GM12878 (cell line): ENCODE results near the gene CEBPE. TPM values are rescaled to one million over a fixed set of nuclear protein-coding genes. Genes with fewer than 3 reads are reported as not detected.

Experiments used
- ATAC-seq: fragments of 200-7000 bp; cut with Tn5 transposase; 3 replicates; pipeline ENCODE4 v1.9.1; 2020; ENCODE audit warnings: mild to moderate bottlenecking, moderate library complexity
- BruUV-seq: library from RNA; stranded (reverse); fragments of 400-500 nt; replicated peaks from 2 replicates; lab custom pipeline; 2021; lab: Mats Ljungman, UMichigan
- CTCF ChIA-PET: fragments of 300-600 bp; sonication (Branson Sonifier 250); formaldehyde crosslinking; extraction: SDS; loops from one replicate; lab custom pipeline; 2021; ENCODE audit warnings: inconsistent platforms; lab: Yijun Ruan, JAX
- POLR2A ChIA-PET: fragments of 350-600 bp; formaldehyde crosslinking; extraction: SDS; loops from one replicate; lab custom pipeline; 2021; ENCODE audit warnings: inconsistent platforms; lab: Charles Lee
- RAD21 ChIA-PET: fragments of 300-600 bp; sonication (Branson Sonifier 250); formaldehyde crosslinking; loops from one replicate; lab custom pipeline; 2023; ENCODE audit warnings: antibody characterized with exemption; ENCODE audit not compliant: unreplicated experiment; lab: Charles Lee
- SMC1A ChIA-PET: fragments of 300-600 bp; sonication (Branson Sonifier 250); formaldehyde crosslinking; loops from one replicate; lab custom pipeline; 2023; ENCODE audit not compliant: unreplicated experiment, uncharacterized antibody; lab: Charles Lee
- DNase-seq: peaks from one replicate; pipeline ENCODE4 v3.0.0-alpha.2; 2011; ENCODE audit warnings: low read depth, low spot score
- FAIRE-seq: peaks from 3 replicates; lab custom pipeline; 2011; peaks lifted over from hg19 to GRCh38; lab: Jason Lieb, UNC
- H2AFZ ChIP-seq: 2 replicates; pipeline ENCODE4 v1.6.0; 2011; ENCODE audit warnings: low read depth, low read length, control low read depth; ENCODE audit not compliant: control insufficient read depth
- H3K27ac ChIP-seq: 2 replicates; pipeline ENCODE4 v1.5.1; 2011; ENCODE audit warnings: control low read depth; ENCODE audit not compliant: control insufficient read depth, insufficient read depth
- H3K27me3 ChIP-seq, 2 experiments: replicated peaks in 1 of 2; 2 replicates each; pipeline versions ENCODE4 v1.6.0 to v1.6.1; 2011; ENCODE audit warnings: low read length in 1 of 2; ENCODE audit not compliant: control insufficient read depth in 2 of 2, insufficient read depth in 2 of 2
- H3K36me3 ChIP-seq, 2 experiments: 2 replicates each; pipeline ENCODE4 v1.5.1; 2011; ENCODE audit warnings: low read length in 1 of 2; ENCODE audit not compliant: control insufficient read depth in 2 of 2, insufficient read depth in 2 of 2
- H3K4me1 ChIP-seq: 2 replicates; pipeline ENCODE4 v1.6.1; 2011; ENCODE audit warnings: mild to moderate bottlenecking, low read length, moderate library complexity, mixed read lengths; ENCODE audit not compliant: control insufficient read depth, insufficient read depth
- H3K4me2 ChIP-seq: 2 replicates; pipeline ENCODE4 v1.6.0; 2011; ENCODE audit warnings: control low read depth; ENCODE audit not compliant: control insufficient read depth, insufficient read depth
- H3K4me3 ChIP-seq: fragments of 200-600 bp; sonication (generic); 2 replicates; pipeline ENCODE4 v1.5.1; 2016
- H3K79me2 ChIP-seq: 2 replicates; pipeline ENCODE4 v1.6.0; 2011; ENCODE audit warnings: low read length; ENCODE audit not compliant: control insufficient read depth, insufficient read depth
- H3K9ac ChIP-seq: 2 replicates; pipeline ENCODE4 v1.8.0; 2011; ENCODE audit warnings: low read length, control low read depth, mixed read lengths; ENCODE audit not compliant: control insufficient read depth, insufficient read depth
- H3K9me3 ChIP-seq: replicated peaks from 3 replicates; pipeline ENCODE4 v1.5.1; 2011; ENCODE audit warnings: mild to moderate bottlenecking, low read length; ENCODE audit not compliant: control insufficient read depth, insufficient read depth
- H4K20me1 ChIP-seq: 2 replicates; pipeline ENCODE4 v1.6.0; 2011; ENCODE audit not compliant: control insufficient read depth, insufficient read depth
- CREB1 ChIP-seq: IDR thresholded peaks from 2 replicates; pipeline ENCODE4 v1.6.1; 2012; ENCODE audit warnings: low read depth, mild to moderate bottlenecking, inconsistent platforms
- E2F4 ChIP-seq: IDR thresholded peaks from 2 replicates; pipeline ENCODE4 v1.6.1; 2012; ENCODE audit warnings: low read depth, low read length, improper control_type of control experiment
- NR2F1 ChIP-seq: fragments of 450-650 bp; conservative IDR thresholded peaks from 2 replicates; pipeline ENCODE4 v1.6.1; 2017; ENCODE audit warnings: mild to moderate bottlenecking
- POLR2AphosphoS5 ChIP-seq: IDR thresholded peaks from 2 replicates; pipeline ENCODE4 v1.6.1; 2011; ENCODE audit warnings: mild to moderate bottlenecking, low read length, inconsistent platforms
- RELA ChIP-seq: fragments of 450-650 bp; IDR thresholded peaks from 2 replicates; pipeline ENCODE4 v1.8.0; 2014; ENCODE audit warnings: borderline replicate concordance; ENCODE audit not compliant: partially characterized antibody
- STAT1 ChIP-seq: fragments of 450-650 bp; conservative IDR thresholded peaks from 2 replicates; pipeline ENCODE4 v1.6.1; 2014; ENCODE audit warnings: antibody characterized with exemption, mild to moderate bottlenecking
- TCF7 ChIP-seq: IDR thresholded peaks from 2 replicates; pipeline ENCODE4 v1.6.1; 2014; ENCODE audit warnings: antibody characterized with exemption, borderline replicate concordance
- ZBTB11 ChIP-seq: fragments of 450-650 bp; formaldehyde crosslinking; IDR thresholded peaks from 2 replicates; pipeline ENCODE4 v1.5.0; 2022; ENCODE audit warnings: mild to moderate bottlenecking, missing genetic modification characterization
- WGBS: methylation state at CpG from one replicate; pipeline ENCODE4 v1.1.6; 2016; ENCODE audit warnings: low lambda C conversion rate; ENCODE audit not compliant: insufficient replicate concordance, insufficient coverage; ENCODE audit errors: missing lambda C conversion rate; 5-methylcytosine and 5-hydroxymethylcytosine counted together
- in situ Hi-C: fragments of 300-500 bp; cut with MboI; formaldehyde crosslinking; loops from 9 replicates; pipeline ENCODE4 v1.14.3; 2018; ENCODE audit warnings: mixed read lengths
- intact Hi-C: fragments of 100-400 bp; cut with micrococcal nuclease; formaldehyde crosslinking; loops from one replicate; pipeline ENCODE4 v1.14.2; 2022; ENCODE audit not compliant: unreplicated experiment
- polyA plus RNA-seq, 11 experiments: library from polyadenylated mRNA; depleted of rRNA in 4 of 11; unstranded in 6 of 11; stranded (reverse) in 5 of 11; fragments of >200 nt; fragmentation: Nextera tagmentation in 4 of 11; fragmentation: Illumina TruSeq in 1 of 11; extraction: Ambion mirVana in 4 of 11; extraction: Trizol in 1 of 11; gene quantifications; 1 replicate in 1 of 11; 2 replicates in 10 of 11; pipeline versions ENCODE4 v1.2.1 to v1.2.3, GENCODE V29; 2011 to 2016; ENCODE audit warnings: inconsistent platforms in 2 of 11, missing spikeins in 2 of 11, low read depth in 1 of 11
- total RNA-seq, 4 experiments: library from RNA; depleted of rRNA in 3 of 4; stranded (reverse); fragments of >200 nt in 3 of 4; fragmentation: Illumina TruSeq in 1 of 4; extraction: Trizol in 1 of 4; gene quantifications; 2 replicates each; pipeline versions ENCODE4 v1.2.1 to v1.2.3, GENCODE V29; 2013 to 2021
- TF ChIP-seq, protein P1 (sequence below): fragments of 450-650 bp; formaldehyde crosslinking; IDR thresholded peaks from 2 replicates; pipeline ENCODE4 v1.4.0; 2020; ENCODE audit warnings: mild to moderate bottlenecking, moderate library complexity

Gene CEBPE
- total and polyA plus RNA-seq, 10 of the 15 experiments (the other 5 are each of a cell fraction or from before 2014, with no cell fraction given), result 0.09 to 0.45 (median 0.24) TPM; not detected in 7

GRCh38 chr14:23120541-23121251 is 1.6 kb upstream of the CEBPE start:
- Histone ChIP-seq H3K4me3 (no peak overlapping the region; the same call in 1 of the 2 replicates), H3K36me3 (no peaks in the 10 kb centered on the region), H3K27ac (peak overlapping the region; percentile 24; the same call in 1 of the 2 replicates), H3K27me3 (no peaks in the 10 kb centered on the region; a peak in 2 of 4 replicates), H4K20me1 (no peaks in the 10 kb centered on the region), H3K79me2 (no peaks in the 10 kb centered on the region), H3K4me1 (peaks cover 20% of the 10 kb centered on the region), H3K4me2 (peak overlapping the region; percentile 90), H2AFZ (peak overlapping the region; percentile 91), H3K9ac (no peak overlapping the region), H3K9me3 (no peaks in the 10 kb centered on the region)
- peak; percentile 60 for DNase-seq
- ATAC-seq, result peak; percentile 96
- 3% methylated on average over 9 of the region's 9 CpGs for WGBS
- ChIA-PET RAD21 (interaction anchor here (0.5 to 2.3 kb wide), 29 partner anchors 8 to 439 kb away, joined by 3 to 15 read pairs (median 4); partner anchors contain the start of genes ACIN1, C14orf119, HOMEZ and PABPN1), POLR2A (interaction anchor here (1.4 kb wide), 1 partner anchor 26 kb away, joined by 3 read pairs; the partner anchor contains the start of gene ACIN1), SMC1A (interaction anchor here (0.6 to 3.2 kb wide), 21 partner anchors 9 to 259 kb away, joined by 3 to 34 read pairs (median 5); partner anchors contain the start of genes ACIN1, C14orf119 and SLC7A8), CTCF (interaction anchor here (0.5 to 6.4 kb wide), 73 partner anchors 9 to 1645 kb away, joined by 3 to 127 read pairs (median 5); partner anchors contain the start of genes ACIN1, C14orf119, CDH24 and CMTM5)
- no TSS peak for BruUV-seq
- FAIRE-seq, result peak; percentile 98
- in situ Hi-C loops (loop anchor here (10.0 kb wide), 1 partner anchor 64 kb away; the partner anchor contains the start of gene SLC7A8), intact Hi-C loops (loop anchor here (1.0 to 2.0 kb wide), 3 partner anchors 67 to 260 kb away; no protein-coding TSS in a partner anchor)
- TF ChIP-seq, protein P1, sequence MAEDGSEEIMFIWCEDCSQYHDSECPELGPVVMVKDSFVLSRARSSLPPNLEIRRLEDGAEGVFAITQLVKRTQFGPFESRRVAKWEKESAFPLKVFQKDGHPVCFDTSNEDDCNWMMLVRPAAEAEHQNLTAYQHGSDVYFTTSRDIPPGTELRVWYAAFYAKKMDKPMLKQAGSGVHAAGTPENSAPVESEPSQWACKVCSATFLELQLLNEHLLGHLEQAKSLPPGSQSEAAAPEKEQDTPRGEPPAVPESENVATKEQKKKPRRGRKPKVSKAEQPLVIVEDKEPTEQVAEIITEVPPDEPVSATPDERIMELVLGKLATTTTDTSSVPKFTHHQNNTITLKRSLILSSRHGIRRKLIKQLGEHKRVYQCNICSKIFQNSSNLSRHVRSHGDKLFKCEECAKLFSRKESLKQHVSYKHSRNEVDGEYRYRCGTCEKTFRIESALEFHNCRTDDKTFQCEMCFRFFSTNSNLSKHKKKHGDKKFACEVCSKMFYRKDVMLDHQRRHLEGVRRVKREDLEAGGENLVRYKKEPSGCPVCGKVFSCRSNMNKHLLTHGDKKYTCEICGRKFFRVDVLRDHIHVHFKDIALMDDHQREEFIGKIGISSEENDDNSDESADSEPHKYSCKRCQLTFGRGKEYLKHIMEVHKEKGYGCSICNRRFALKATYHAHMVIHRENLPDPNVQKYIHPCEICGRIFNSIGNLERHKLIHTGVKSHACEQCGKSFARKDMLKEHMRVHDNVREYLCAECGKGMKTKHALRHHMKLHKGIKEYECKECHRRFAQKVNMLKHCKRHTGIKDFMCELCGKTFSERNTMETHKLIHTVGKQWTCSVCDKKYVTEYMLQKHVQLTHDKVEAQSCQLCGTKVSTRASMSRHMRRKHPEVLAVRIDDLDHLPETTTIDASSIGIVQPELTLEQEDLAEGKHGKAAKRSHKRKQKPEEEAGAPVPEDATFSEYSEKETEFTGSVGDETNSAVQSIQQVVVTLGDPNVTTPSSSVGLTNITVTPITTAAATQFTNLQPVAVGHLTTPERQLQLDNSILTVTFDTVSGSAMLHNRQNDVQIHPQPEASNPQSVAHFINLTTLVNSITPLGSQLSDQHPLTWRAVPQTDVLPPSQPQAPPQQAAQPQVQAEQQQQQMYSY (CRISPR knock-in tag), result no peak
- no peak for TF ChIP-seq POLR2AphosphoS5
- TF ChIP-seq E2F4, result no peak
- peak; percentile 56 for TF ChIP-seq RELA
- no peak for TF ChIP-seq ZBTB11 (CRISPR knock-in tag)
- TF ChIP-seq TCF7, result no peak
- TF ChIP-seq CREB1, result peak; percentile 45; the same call in 1 of the 2 replicates
- peak; percentile 90; the same call in 1 of the 2 replicates for TF ChIP-seq STAT1
- TF ChIP-seq NR2F1, result no peak
